ENCODE measurements around the gene UGT2B10. TPM values are rescaled to one million over a fixed set of nuclear protein-coding genes. Genes with fewer than 3 reads are reported as not detected.

UGT2B10 gene
- polyA plus RNA-seq, 1 of the 3 experiments (the other 2 are of a cell fraction), result not detected

Small RNA genes lying within 50 kb of the gene (small RNA-seq; reads per million reads assigned to genes)
- gene AC021146.4 (0 reads per million in 7 experiments), gene AC021146.9 (0 reads per million in 7 experiments)

Other genes starting within 250 kb of the UGT2B10 start
- not detected in 2 replicates for gene UGT2B17, start 239.7 kb upstream of the UGT2B10 start, polyA plus RNA-seq (2012; rRNA removed)
- gene UGT2B15, start 145.3 kb upstream of the UGT2B10 start, polyA plus RNA-seq (2012; rRNA removed), result not detected in 2 replicates
- gene UGT2A3, start 135.8 kb downstream of the UGT2B10 start, polyA plus RNA-seq (2012; rRNA removed), result not detected in 2 replicates

Data from SK-N-SH (cell line).